A549 (cell line): ENCODE measurements around the gene BASP1. TPM values are rescaled to one million over a fixed set of nuclear protein-coding genes. Genes with fewer than 3 reads are reported as not detected.
A peak's percentile ranks its signal among the peaks of the same experiment; 100 is the strongest.

Experiments used
- ATAC-seq, 2 experiments: fragments of 200-7000 bp in 1 of 2; fragments of >200 bp in 1 of 2; cut with Nextera tagmentation in 1 of 2; cut with Tn5 transposase in 1 of 2; 3 replicates each; pipeline versions ENCODE4 v1.8.0 to v1.9.1; 2018 to 2020; ENCODE audit warnings: mild to moderate bottlenecking in 1 of 2, moderate library complexity in 1 of 2
- CTCF ChIA-PET: fragments of 300-600 bp; sonication (Branson Sonifier 250); formaldehyde crosslinking; extraction: SDS; loops from one replicate; lab custom pipeline; 2021; ENCODE audit warnings: antibody characterized with exemption, inconsistent platforms; lab: Yijun Ruan, JAX
- POLR2A ChIA-PET: fragments of 350-600 bp; formaldehyde crosslinking; extraction: SDS; loops from one replicate; lab custom pipeline; 2021; ENCODE audit warnings: antibody characterized with exemption, inconsistent platforms; lab: Yijun Ruan, JAX
- DNase-seq, 2 experiments: peaks; one replicate each; pipeline versions ENCODE4 v3.0.0 to v3.0.0-alpha.2; 2011 to 2016; ENCODE audit warnings: low read depth in 1 of 2, low spot score in 1 of 2
- FAIRE-seq: peaks from 2 replicates; lab custom pipeline; 2011; peaks lifted over from hg19 to GRCh38; lab: Jason Lieb, UNC
- H3K27ac ChIP-seq, 2 experiments: fragments of >200 bp; sonication (Bioruptor Twin); formaldehyde crosslinking; 3 replicates each; pipeline ENCODE4 v1.5.1; 2016 to 2017
- H3K4me1 ChIP-seq: fragments of >200 bp; sonication (Bioruptor Twin); formaldehyde crosslinking; 3 replicates; pipeline ENCODE4 v1.6.1; 2016
- H3K4me2 ChIP-seq: fragments of >200 bp; sonication (Bioruptor Twin); formaldehyde crosslinking; 3 replicates; pipeline ENCODE4 v1.6.1; 2016
- H3K4me3 ChIP-seq: fragments of >200 bp; sonication (Bioruptor Twin); formaldehyde crosslinking; 3 replicates; pipeline ENCODE4 v1.5.1; 2016
- H3K9me3 ChIP-seq: fragments of >200 bp; sonication (Bioruptor Twin); formaldehyde crosslinking; 3 replicates; pipeline ENCODE4 v1.6.1; 2016
- CBX2 ChIP-seq: fragments of 200-600 bp; sonication (generic); IDR thresholded peaks from 2 replicates; pipeline ENCODE4 v1.6.1; 2016; ENCODE audit warnings: low read depth, mild to moderate bottlenecking, borderline replicate concordance
- CEBPB ChIP-seq, 2 experiments: fragments of >200 bp in 1 of 2; sonication (Bioruptor Twin) in 1 of 2; formaldehyde crosslinking in 1 of 2; IDR thresholded peaks; 2 replicates each; pipeline ENCODE4 v1.6.1; 2012 to 2016
- CHD2 ChIP-seq: fragments of 150-350 bp; IDR thresholded peaks from 2 replicates; pipeline ENCODE4 v1.6.1; 2014; ENCODE audit warnings: low read length; ENCODE audit not compliant: partially characterized antibody
- EP300 ChIP-seq, 2 experiments: fragments of >200 bp; sonication (Bioruptor Twin); formaldehyde crosslinking; IDR thresholded peaks; 2 replicates in 1 of 2; 3 replicates in 1 of 2; pipeline ENCODE4 v1.6.1; 2016 to 2017
- FOSB ChIP-seq: fragments of 250-450 bp; sonication (Bioruptor Pico); IDR thresholded peaks from 2 replicates; pipeline ENCODE4 v1.5.0; 2020; ENCODE audit warnings: mild to moderate bottlenecking, moderate library complexity
- FOSL2 ChIP-seq, 2 experiments: fragments of 450-650 bp in 1 of 2; fragments of >200 bp in 1 of 2; sonication (Bioruptor Twin) in 1 of 2; formaldehyde crosslinking; IDR thresholded peaks; 2 replicates each; pipeline versions ENCODE4 v1.5.0 to v1.6.1; 2016 to 2020; ENCODE audit warnings: mild to moderate bottlenecking in 1 of 2, moderate library complexity in 1 of 2
- HOXA7 ChIP-seq: fragments of 250-450 bp; sonication (Bioruptor Pico); IDR thresholded peaks from 2 replicates; pipeline ENCODE4 v1.5.0; 2020; ENCODE audit warnings: mild to moderate bottlenecking, moderate library complexity
- HOXB13 ChIP-seq: fragments of 250-450 bp; sonication (Bioruptor Pico); IDR thresholded peaks from 2 replicates; pipeline ENCODE4 v1.5.0; 2020; ENCODE audit warnings: low read depth, mild to moderate bottlenecking, moderate library complexity
- MAFK ChIP-seq: fragments of 450-650 bp; IDR thresholded peaks from 2 replicates; pipeline ENCODE4 v1.6.1; 2014; ENCODE audit not compliant: partially characterized antibody
- MAZ ChIP-seq: fragments of 150-350 bp; IDR thresholded peaks from 2 replicates; pipeline ENCODE4 v1.6.1; 2014; ENCODE audit warnings: antibody characterized with exemption, low read depth, low read length, borderline replicate concordance
- NFE2L2 ChIP-seq: fragments of 150-350 bp; conservative IDR thresholded peaks from 2 replicates; pipeline ENCODE4 v1.6.1; 2014; ENCODE audit warnings: low read length
- NR3C1 ChIP-seq: fragments of >200 bp; sonication (Bioruptor Twin); formaldehyde crosslinking; IDR thresholded peaks from 3 replicates; pipeline ENCODE4 v1.6.1; 2017
- POLR2A ChIP-seq: IDR thresholded peaks from 2 replicates; pipeline ENCODE4 v1.6.1; 2012; ENCODE audit warnings: mild to moderate bottlenecking, low read length
- RAD21 ChIP-seq, 2 experiments: fragments of >200 bp in 1 of 2; sonication (Bioruptor Twin) in 1 of 2; formaldehyde crosslinking in 1 of 2; IDR thresholded peaks in 1 of 2; conservative IDR thresholded peaks in 1 of 2; 2 replicates in 1 of 2; 3 replicates in 1 of 2; pipeline ENCODE4 v1.6.1; 2012 to 2018; ENCODE audit warnings: inconsistent platforms in 1 of 2
- RCOR1 ChIP-seq: fragments of 150-350 bp; IDR thresholded peaks from 2 replicates; pipeline ENCODE4 v1.6.1; 2014; ENCODE audit warnings: antibody characterized with exemption, low read length, low read depth
- RFX5 ChIP-seq: fragments of 450-650 bp; IDR thresholded peaks from 2 replicates; pipeline ENCODE4 v1.7.1; 2014; ENCODE audit warnings: antibody characterized with exemption, mild to moderate bottlenecking, moderate library complexity
- RNF2 ChIP-seq: fragments of 200-600 bp; sonication (generic); IDR thresholded peaks from 2 replicates; pipeline ENCODE4 v1.6.1; 2016; ENCODE audit warnings: low read depth, mild to moderate bottlenecking, antibody characterized with exemption, moderate library complexity, borderline replicate concordance
- SMC3 ChIP-seq: fragments of >200 bp; sonication (Bioruptor Twin); formaldehyde crosslinking; IDR thresholded peaks from 3 replicates; pipeline ENCODE4 v1.6.1; 2018; ENCODE audit warnings: inconsistent platforms
- TFCP2L1 ChIP-seq: fragments of 250-450 bp; sonication (Bioruptor Pico); IDR thresholded peaks from 2 replicates; pipeline ENCODE4 v1.5.0; 2021; ENCODE audit warnings: mild to moderate bottlenecking
- ZC3H11A ChIP-seq: fragments of 450-650 bp; IDR thresholded peaks from 2 replicates; pipeline ENCODE4 v1.6.1; 2014; ENCODE audit warnings: antibody characterized with exemption, mild to moderate bottlenecking
- ZFP36 ChIP-seq: fragments of 450-650 bp; IDR thresholded peaks from 2 replicates; pipeline ENCODE4 v1.6.1; 2014; ENCODE audit warnings: borderline replicate concordance; ENCODE audit not compliant: partially characterized antibody
- ZSCAN20 ChIP-seq: fragments of 250-450 bp; sonication (Bioruptor Pico); IDR thresholded peaks from 2 replicates; pipeline ENCODE4 v1.8.0; 2022; ENCODE audit warnings: mild to moderate bottlenecking, moderate library complexity
- WGBS: methylation state at CpG from one replicate; pipeline ENCODE4 v1.1.6; 2017; ENCODE audit errors: missing lambda C conversion rate; 5-methylcytosine and 5-hydroxymethylcytosine counted together
- polyA plus RNA-seq, 4 experiments: library from polyadenylated mRNA; depleted of rRNA in 3 of 4; stranded (reverse); fragments of >200 nt; fragmentation: RNase III in 1 of 4; extraction: RNeasy Plus Mini Kit Qiagen cat#74134 plus additional on column Dnase treatment in 1 of 4; gene quantifications; 2 replicates in 3 of 4; 3 replicates in 1 of 4; pipeline ENCODE4 v1.2.3, GENCODE V29; 2011 to 2017
- TF ChIP-seq, protein P1 (sequence below): fragments of 150-350 bp; IDR thresholded peaks from 2 replicates; pipeline ENCODE4 v1.6.1; 2014; ENCODE audit warnings: low read depth, mild to moderate bottlenecking, low read length
- TF ChIP-seq, protein P2 (sequence below): IDR thresholded peaks from 2 replicates; pipeline ENCODE4 v1.6.1; 2012
- TF ChIP-seq, protein P3 (sequence below): IDR thresholded peaks from 2 replicates; pipeline ENCODE4 v1.6.1; 2012; ENCODE audit warnings: low read depth, borderline replicate concordance

Gene BASP1
- polyA plus RNA-seq, 2 of the 4 experiments (the other 2 are of a cell fraction) = 391 to 454 TPM

DNA sequence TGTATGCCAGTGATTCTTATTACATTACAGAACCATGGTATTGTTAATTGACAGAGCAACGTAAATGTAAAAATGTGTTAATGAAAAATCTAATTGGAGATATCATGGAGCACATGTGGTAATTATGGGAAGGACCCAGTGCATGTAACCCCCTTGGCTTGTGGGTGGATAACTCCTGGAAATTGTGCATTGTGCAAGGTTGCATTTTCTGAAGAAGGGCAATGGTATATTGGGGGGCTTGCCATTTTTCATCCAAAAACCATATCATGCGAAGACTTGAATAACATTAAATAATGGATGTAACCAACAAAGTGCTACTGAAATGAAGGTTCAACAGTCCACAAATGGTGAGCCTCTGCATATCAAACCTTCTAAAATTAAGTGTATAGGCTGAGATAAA, 47.6 kb downstream of the BASP1 start:
- Histone ChIP-seq H3K4me3 (no peak overlapping the region), H3K27ac (no peak overlapping the region), H3K4me2 (no peak overlapping the region), H3K9me3 (no peaks in the 10 kb centered on the region), H3K4me1 (peaks cover 83% of the 10 kb centered on the region)
- TF ChIP-seq MAFK (peak; percentile 73), RFX5 (no peak)
- ATAC-seq (no peak), FAIRE-seq (no peak), DNase-seq (no peak)
- ChIA-PET POLR2A (no interaction called here), CTCF (interaction anchor here (2.4 kb wide), 1 partner anchor 49 kb away, joined by 7 read pairs; no protein-coding TSS in a partner anchor)
- WGBS = 95% methylated on average over 2 of the region's 2 CpGs

DNA sequence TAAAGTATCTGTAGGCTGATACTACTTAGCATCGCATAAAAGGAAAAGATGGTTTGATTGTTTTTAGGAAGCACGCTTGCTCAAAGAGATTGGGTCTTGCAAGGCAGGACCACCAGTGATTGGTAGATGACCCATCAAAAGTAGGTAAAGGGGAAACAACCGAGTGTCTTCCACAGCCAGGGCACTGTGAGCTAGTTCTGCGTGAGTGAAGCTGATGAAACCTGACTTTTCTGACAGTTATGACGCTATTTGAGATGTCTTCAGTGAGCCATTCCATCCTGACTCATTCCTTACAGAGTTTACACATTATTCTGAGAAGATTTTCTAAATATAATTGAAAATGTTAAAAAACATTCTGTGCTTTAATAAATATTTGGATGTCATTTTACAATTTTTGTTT, 49.7 kb downstream of the BASP1 start:
- CTCF ChIA-PET = interaction anchor here (0.7 to 2.4 kb wide), 3 partner anchors 31 to 1213 kb away, joined by 3 to 7 read pairs (median 4); no protein-coding TSS in a partner anchor
- Histone ChIP-seq H3K4me1 (peaks cover 83% of the 10 kb centered on the region), H3K9me3 (no peaks in the 10 kb centered on the region), H3K4me3 (no peak overlapping the region), H3K4me2 (peak overlapping the region; percentile 8; the same call in 2 of the 3 replicates), H3K27ac (no peak overlapping the region; a peak in 1 of 6 replicates)
- DNase-seq = no peak
- no peak for TF ChIP-seq RNF2
- 0 out of 2 replicates have a peak, but pooled peaks have one; percentile 44 for TF ChIP-seq HOXA7 (CRISPR knock-in tag)
- 71% methylated on average over 5 of the region's 5 CpGs for WGBS
- POLR2A ChIA-PET = interaction anchor here (0.6 kb wide), 1 partner anchor 179 kb away, joined by 6 read pairs; no protein-coding TSS in a partner anchor
- no peak for FAIRE-seq
- peak in 1 of 2 experiments; percentile 45; a peak in 3 of 6 replicates for ATAC-seq

DNA sequence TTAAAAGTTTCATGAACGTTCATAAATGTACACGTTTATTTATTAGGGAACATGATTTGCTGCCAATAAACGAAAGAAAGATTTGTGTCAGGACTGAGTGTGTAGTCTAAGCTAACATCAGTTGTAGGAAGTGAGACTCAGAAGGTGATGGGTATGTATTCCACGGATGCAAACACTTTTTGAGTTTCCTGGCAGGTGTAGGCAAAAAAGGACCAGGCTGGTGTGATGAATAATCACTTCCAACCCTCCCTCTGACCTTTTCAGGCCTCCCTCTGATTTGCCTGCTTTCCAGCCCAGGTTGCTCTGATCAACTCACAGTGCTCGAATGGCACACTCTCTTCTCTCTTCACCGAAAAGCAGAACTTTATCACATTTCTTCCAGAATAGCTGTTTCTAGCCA, 51.8 kb downstream of the BASP1 start:
- POLR2A ChIA-PET = no interaction called here
- CTCF ChIA-PET = interaction anchor here (0.9 to 1.5 kb wide), 4 partner anchors 10 to 53 kb away, joined by 3 to 7 read pairs (median 4); no protein-coding TSS in a partner anchor
- Histone ChIP-seq H3K4me1 (peaks cover 88% of the 10 kb centered on the region), H3K4me3 (no peak overlapping the region), H3K4me2 (peak overlapping the region; percentile 16; the same call in 1 of the 3 replicates), H3K9me3 (no peaks in the 10 kb centered on the region), H3K27ac (no peak overlapping the region)
- TF ChIP-seq, protein P1, sequence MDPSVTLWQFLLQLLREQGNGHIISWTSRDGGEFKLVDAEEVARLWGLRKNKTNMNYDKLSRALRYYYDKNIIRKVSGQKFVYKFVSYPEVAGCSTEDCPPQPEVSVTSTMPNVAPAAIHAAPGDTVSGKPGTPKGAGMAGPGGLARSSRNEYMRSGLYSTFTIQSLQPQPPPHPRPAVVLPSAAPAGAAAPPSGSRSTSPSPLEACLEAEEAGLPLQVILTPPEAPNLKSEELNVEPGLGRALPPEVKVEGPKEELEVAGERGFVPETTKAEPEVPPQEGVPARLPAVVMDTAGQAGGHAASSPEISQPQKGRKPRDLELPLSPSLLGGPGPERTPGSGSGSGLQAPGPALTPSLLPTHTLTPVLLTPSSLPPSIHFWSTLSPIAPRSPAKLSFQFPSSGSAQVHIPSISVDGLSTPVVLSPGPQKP = no peak
- TF ChIP-seq TFCP2L1 (CRISPR knock-in tag) = 0 out of 2 replicates have a peak, but pooled peaks have one; percentile 8
- ATAC-seq (no peak; a peak in 1 of 6 replicates), FAIRE-seq (no peak), DNase-seq (no peak)
- WGBS = 84% methylated on average over 6 of the region's 6 CpGs

DNA sequence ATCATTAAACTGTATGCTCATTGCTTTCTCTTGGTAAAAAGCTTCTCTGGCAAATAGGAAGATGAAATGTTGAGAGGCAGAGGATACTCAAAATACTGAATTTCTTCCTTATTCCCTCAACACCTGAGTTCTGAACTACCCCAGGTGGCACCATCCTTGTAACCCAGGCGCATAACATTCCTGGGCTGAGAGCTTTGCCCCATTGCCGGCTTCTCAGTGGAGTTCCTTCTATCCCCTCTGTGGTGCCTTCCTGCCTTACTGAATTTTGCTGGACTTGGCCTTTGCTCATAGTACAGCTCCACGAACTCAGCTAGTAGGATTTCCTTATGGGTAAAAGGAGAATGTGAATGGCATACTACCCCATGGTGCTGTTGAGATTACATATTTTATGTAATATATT, 54.7 kb downstream of the BASP1 start:
- WGBS = 97% methylated on average over 3 of the region's 3 CpGs
- FAIRE-seq = no peak
- Histone ChIP-seq H3K9me3 (no peaks in the 10 kb centered on the region), H3K4me2 (no peak overlapping the region), H3K4me1 (peaks cover 59% of the 10 kb centered on the region), H3K27ac (0 out of 6 replicates have a peak overlapping the region, but pooled peaks of 1 of the 2 experiments have one; percentile 41), H3K4me3 (no peak overlapping the region)
- CTCF ChIA-PET = interaction anchor here (1.1 to 1.3 kb wide), 3 partner anchors 56 to 842 kb away, joined by 3 to 7 read pairs (median 6); no protein-coding TSS in a partner anchor
- POLR2A ChIA-PET = no interaction called here
- no peak for DNase-seq
- TF ChIP-seq POLR2A (no peak), NR3C1 (no peak), EP300 (IDR thresholded peaks at IDR 0.05) (no peak), FOSB (CRISPR knock-in tag) (no peak), HOXB13 (CRISPR knock-in tag) (no peak), RAD21 (conservative IDR thresholded peaks at IDR 0.05 in 1 of 2, IDR thresholded peaks at IDR 0.05 in 1 of 2) (no peak), CHD2 (no peak), ZSCAN20 (CRISPR knock-in tag) (no peak), RCOR1 (no peak), NFE2L2 (no peak), MAZ (no peak), CEBPB (IDR thresholded peaks at IDR 0.05) (no peak), CBX2 (no peak), FOSL2 (IDR thresholded peaks at IDR 0.05) (no peak), FOSL2 (CRISPR knock-in tag; IDR thresholded peaks at IDR 0.05) (no peak), ZC3H11A (no peak), ZFP36 (no peak), SMC3 (no peak)
- TF ChIP-seq, protein P2, sequence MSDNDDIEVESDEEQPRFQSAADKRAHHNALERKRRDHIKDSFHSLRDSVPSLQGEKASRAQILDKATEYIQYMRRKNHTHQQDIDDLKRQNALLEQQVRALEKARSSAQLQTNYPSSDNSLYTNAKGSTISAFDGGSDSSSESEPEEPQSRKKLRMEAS = no peak
- TF ChIP-seq, protein P3, sequence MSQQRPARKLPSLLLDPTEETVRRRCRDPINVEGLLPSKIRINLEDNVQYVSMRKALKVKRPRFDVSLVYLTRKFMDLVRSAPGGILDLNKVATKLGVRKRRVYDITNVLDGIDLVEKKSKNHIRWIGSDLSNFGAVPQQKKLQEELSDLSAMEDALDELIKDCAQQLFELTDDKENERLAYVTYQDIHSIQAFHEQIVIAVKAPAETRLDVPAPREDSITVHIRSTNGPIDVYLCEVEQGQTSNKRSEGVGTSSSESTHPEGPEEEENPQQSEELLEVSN = no peak
- TF ChIP-seq, protein P1 = no peak
- peak; percentile 25 to 30; a peak in 3 of 6 replicates for ATAC-seq
